Suprapubic skin (tissue), 4 donors: ENCODE measurements around the gene OR5B21.

Source experiments
- EP300 ChIP-seq: sonication (generic); formaldehyde crosslinking; IDR thresholded peaks from one replicate; pipeline ENCODE4 v1.6.1; 2017; ENCODE audit warnings: antibody characterized with exemption
- POLR2A ChIP-seq, 2 donors: fragments of 450-650 bp; IDR thresholded peaks; one replicate each; pipeline ENCODE4 v1.6.1; 2017; ENCODE audit warnings: antibody characterized with exemption in 2 of 2, mild to moderate bottlenecking in 2 of 2, moderate library complexity in 2 of 2
- POLR2AphosphoS5 ChIP-seq, 3 donors: sonication (generic); formaldehyde crosslinking; IDR thresholded peaks; one replicate each; pipeline ENCODE4 v1.6.1; 2017; ENCODE audit warnings: antibody characterized with exemption in 3 of 3
- TF ChIP-seq, protein P1 (sequence below), 2 donors: fragments of 200-600 bp in 1 of 2; fragments of 450-650 bp in 1 of 2; sonication (generic) in 1 of 2; IDR thresholded peaks; one replicate each; pipeline ENCODE4 v1.5.1; 2016 to 2019; ENCODE audit warnings: antibody characterized with exemption in 2 of 2, mild to moderate bottlenecking in 1 of 2, moderate library complexity in 1 of 2

- no peak for TF ChIP-seq POLR2A (IDR thresholded peaks at IDR 0.05)
- TF ChIP-seq, protein P1, sequence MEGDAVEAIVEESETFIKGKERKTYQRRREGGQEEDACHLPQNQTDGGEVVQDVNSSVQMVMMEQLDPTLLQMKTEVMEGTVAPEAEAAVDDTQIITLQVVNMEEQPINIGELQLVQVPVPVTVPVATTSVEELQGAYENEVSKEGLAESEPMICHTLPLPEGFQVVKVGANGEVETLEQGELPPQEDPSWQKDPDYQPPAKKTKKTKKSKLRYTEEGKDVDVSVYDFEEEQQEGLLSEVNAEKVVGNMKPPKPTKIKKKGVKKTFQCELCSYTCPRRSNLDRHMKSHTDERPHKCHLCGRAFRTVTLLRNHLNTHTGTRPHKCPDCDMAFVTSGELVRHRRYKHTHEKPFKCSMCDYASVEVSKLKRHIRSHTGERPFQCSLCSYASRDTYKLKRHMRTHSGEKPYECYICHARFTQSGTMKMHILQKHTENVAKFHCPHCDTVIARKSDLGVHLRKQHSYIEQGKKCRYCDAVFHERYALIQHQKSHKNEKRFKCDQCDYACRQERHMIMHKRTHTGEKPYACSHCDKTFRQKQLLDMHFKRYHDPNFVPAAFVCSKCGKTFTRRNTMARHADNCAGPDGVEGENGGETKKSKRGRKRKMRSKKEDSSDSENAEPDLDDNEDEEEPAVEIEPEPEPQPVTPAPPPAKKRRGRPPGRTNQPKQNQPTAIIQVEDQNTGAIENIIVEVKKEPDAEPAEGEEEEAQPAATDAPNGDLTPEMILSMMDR (IDR thresholded peaks at IDR 0.05), result no peak
- TF ChIP-seq EP300, result no peak
- TF ChIP-seq POLR2AphosphoS5 (IDR thresholded peaks at IDR 0.05), result no peak
Measured at GRCh38 chr11:58506935-58507334, 970 bp downstream of the OR5B21 start.
